IMR-90 (cell line): ENCODE results near the gene BAIAP2. TPM values are rescaled to one million over a fixed set of nuclear protein-coding genes. Genes with fewer than 3 reads are reported as not detected.
A peak's percentile ranks its signal among the peaks of the same experiment; 100 is the strongest.

Experiments used
- ATAC-seq: fragments of 200-7000 bp; cut with Tn5 transposase; 2 replicates; pipeline ENCODE4 v1.9.1; 2020; ENCODE audit warnings: low read depth, mild to moderate bottlenecking, moderate library complexity
- BruUV-seq: library from RNA; stranded (reverse); fragments of 400-500 nt; replicated peaks from 2 replicates; lab custom pipeline; 2021; lab: Mats Ljungman, UMichigan
- CTCF ChIA-PET: fragments of 300-600 bp; formaldehyde crosslinking; extraction: SDS; loops from one replicate; lab custom pipeline; 2021; ENCODE audit warnings: antibody characterized with exemption; lab: Yijun Ruan, JAX
- POLR2A ChIA-PET: fragments of 300-600 bp; sonication (Branson Sonifier 250); formaldehyde crosslinking; loops from one replicate; lab custom pipeline; 2022; ENCODE audit warnings: antibody characterized with exemption; ENCODE audit not compliant: unreplicated experiment; lab: Charles Lee
- DNase-seq: peaks from one replicate; pipeline ENCODE4 v3.0.0; 2013
- H2AFZ ChIP-seq: replicated peaks from 2 replicates; pipeline ENCODE3; 2013; ENCODE audit warnings: low read length, mild to moderate bottlenecking; ENCODE audit not compliant: poor library complexity
- H2AK5ac ChIP-seq: 2 replicates; pipeline ENCODE4 v1.6.1; 2013; ENCODE audit warnings: low read depth, low read length, inconsistent platforms
- H2AK9ac ChIP-seq: replicated peaks from 2 replicates; pipeline ENCODE3; 2013; ENCODE audit warnings: mild to moderate bottlenecking, low read depth, low read length, moderate library complexity; ENCODE audit not compliant: poor library complexity
- H2BK120ac ChIP-seq: 2 replicates; pipeline ENCODE4 v1.6.1; 2013; ENCODE audit warnings: low read depth, low read length, inconsistent platforms
- H2BK15ac ChIP-seq: 3 replicates; pipeline ENCODE4 v1.6.1; 2013; ENCODE audit warnings: low read depth, low read length, inconsistent platforms
- H2BK20ac ChIP-seq: 2 replicates; pipeline ENCODE4 v1.6.1; 2013; ENCODE audit warnings: low read depth, mild to moderate bottlenecking, inconsistent platforms, low read length, moderate library complexity
- H2BK5ac ChIP-seq: 2 replicates; pipeline ENCODE4 v1.6.1; 2013; ENCODE audit warnings: mild to moderate bottlenecking, low read depth, low read length, inconsistent platforms; ENCODE audit not compliant: poor library complexity, severe bottlenecking
- H3K14ac ChIP-seq: replicated peaks from 2 replicates; pipeline ENCODE4 v1.6.1; 2013; ENCODE audit warnings: low read depth, low read length, inconsistent platforms
- H3K18ac ChIP-seq: 2 replicates; pipeline ENCODE4 v1.6.1; 2013; ENCODE audit warnings: low read depth, low read length, control low read depth
- H3K23ac ChIP-seq: 2 replicates; pipeline ENCODE4 v1.6.1; 2013; ENCODE audit warnings: low read depth, low read length, inconsistent platforms
- H3K27ac ChIP-seq: 2 replicates; pipeline ENCODE4 v1.5.1; 2013; ENCODE audit warnings: mild to moderate bottlenecking, control low read depth, low read length; ENCODE audit not compliant: insufficient read depth
- H3K27me3 ChIP-seq: 2 replicates; pipeline ENCODE4 v1.6.1; 2013; ENCODE audit warnings: low read length; ENCODE audit not compliant: control insufficient read depth, insufficient read depth
- H3K36me3 ChIP-seq: 2 replicates; pipeline ENCODE4 v1.6.1; 2013; ENCODE audit warnings: low read length, mixed read lengths; ENCODE audit not compliant: control insufficient read depth, insufficient read depth
- H3K4ac ChIP-seq: 2 replicates; pipeline ENCODE4 v1.6.1; 2013; ENCODE audit warnings: low read depth, low read length, inconsistent platforms
- H3K4me1 ChIP-seq: 2 replicates; pipeline ENCODE4 v1.6.1; 2013; ENCODE audit warnings: low read length, mixed read lengths; ENCODE audit not compliant: control insufficient read depth, insufficient read depth
- H3K4me2 ChIP-seq: 2 replicates; pipeline ENCODE4 v1.6.1; 2013; ENCODE audit warnings: low read depth, mild to moderate bottlenecking, control low read depth, low read length, moderate library complexity
- H3K4me3 ChIP-seq: 2 replicates; pipeline ENCODE4 v1.5.1; 2013; ENCODE audit warnings: low read depth, mild to moderate bottlenecking, control low read depth, low read length, moderate library complexity; ENCODE audit not compliant: insufficient read depth
- H3K56ac ChIP-seq: 2 replicates; pipeline ENCODE4 v1.6.1; 2013; ENCODE audit warnings: low read length, inconsistent platforms; ENCODE audit not compliant: insufficient read depth; ENCODE audit errors: extremely low read depth
- H3K79me1 ChIP-seq, 2 experiments: 2 replicates each; pipeline ENCODE4 v1.6.1; 2013; ENCODE audit warnings: low read length in 2 of 2, inconsistent platforms in 1 of 2, low read depth in 1 of 2
- H3K9ac ChIP-seq: 2 replicates; pipeline ENCODE4 v1.6.1; 2013; ENCODE audit warnings: low read depth, low read length, control low read depth
- H3K9me1 ChIP-seq: 2 replicates; pipeline ENCODE4 v1.6.1; 2013; ENCODE audit warnings: low read length, inconsistent platforms; ENCODE audit not compliant: insufficient read depth
- H3K9me3 ChIP-seq: 2 replicates; pipeline ENCODE4 v1.6.1; 2013; ENCODE audit warnings: low read length; ENCODE audit not compliant: control insufficient read depth, insufficient read depth
- H4K20me1 ChIP-seq: 2 replicates; pipeline ENCODE4 v1.6.1; 2013; ENCODE audit warnings: low read length, inconsistent platforms; ENCODE audit not compliant: insufficient read depth
- H4K5ac ChIP-seq: 2 replicates; pipeline ENCODE4 v1.6.1; 2013; ENCODE audit warnings: mild to moderate bottlenecking, low read depth, low read length, control low read depth
- H4K8ac ChIP-seq, 2 experiments: 2 replicates each; pipeline ENCODE4 v1.6.1; 2013; ENCODE audit warnings: low read depth in 2 of 2, low read length in 2 of 2, control low read depth in 1 of 2, inconsistent platforms in 1 of 2
- H4K91ac ChIP-seq: 2 replicates; pipeline ENCODE4 v1.6.1; 2013; ENCODE audit warnings: low read depth, low read length, inconsistent platforms; ENCODE audit not compliant: insufficient read depth
- BHLHE40 ChIP-seq: fragments of 150-350 bp; IDR thresholded peaks from 2 replicates; pipeline ENCODE4 v1.6.1; 2016; ENCODE audit warnings: mild to moderate bottlenecking, low read depth, low read length
- CEBPB ChIP-seq: IDR thresholded peaks from 2 replicates; pipeline ENCODE4 v1.6.1; 2012; ENCODE audit warnings: low read depth, low read length, improper control_type of control experiment
- CHD1 ChIP-seq: IDR thresholded peaks from 2 replicates; pipeline ENCODE4 v1.6.1; 2012; ENCODE audit warnings: low read depth, low read length, improper control_type of control experiment
- CTCF ChIP-seq: conservative IDR thresholded peaks from 2 replicates; pipeline ENCODE4 v1.5.1; 2012; ENCODE audit warnings: mild to moderate bottlenecking, low read depth, low read length, improper control_type of control experiment
- ELK1 ChIP-seq: fragments of 150-350 bp; IDR thresholded peaks from 2 replicates; pipeline ENCODE4 v1.6.1; 2016; ENCODE audit warnings: low read depth, mild to moderate bottlenecking, low read length, moderate library complexity, borderline replicate concordance
- FOS ChIP-seq: fragments of 150-350 bp; IDR thresholded peaks from 2 replicates; pipeline ENCODE4 v1.6.1; 2016; ENCODE audit warnings: low read depth, low read length
- MAZ ChIP-seq: IDR thresholded peaks from 2 replicates; pipeline ENCODE4 v1.6.1; 2012; ENCODE audit warnings: low read depth, mild to moderate bottlenecking, low read length, improper control_type of control experiment, moderate library complexity, borderline replicate concordance
- NFE2L2 ChIP-seq: fragments of 150-350 bp; IDR thresholded peaks from 2 replicates; pipeline ENCODE4 v1.6.1; 2016; ENCODE audit warnings: low read depth, mild to moderate bottlenecking, low read length
- RAD21 ChIP-seq: IDR thresholded peaks from 2 replicates; pipeline ENCODE4 v1.6.1; 2012; ENCODE audit warnings: low read length, improper control_type of control experiment
- RCOR1 ChIP-seq: IDR thresholded peaks from 2 replicates; pipeline ENCODE4 v1.6.1; 2012; ENCODE audit warnings: mild to moderate bottlenecking, low read length, improper control_type of control experiment; ENCODE audit not compliant: insufficient replicate concordance
- RFX5 ChIP-seq: IDR thresholded peaks from 2 replicates; pipeline ENCODE4 v1.8.0; 2012; ENCODE audit warnings: low read depth, mild to moderate bottlenecking, low read length, moderate library complexity
- SMC3 ChIP-seq: fragments of 150-350 bp; IDR thresholded peaks from 2 replicates; pipeline ENCODE4 v1.6.1; 2016; ENCODE audit warnings: low read depth, mild to moderate bottlenecking, antibody characterized with exemption, low read length, moderate library complexity
- USF2 ChIP-seq: fragments of 150-350 bp; IDR thresholded peaks from 2 replicates; pipeline ENCODE4 v1.6.1; 2017; ENCODE audit warnings: mild to moderate bottlenecking, antibody characterized with exemption, low read length, low read depth
- WGBS, 2 experiments: methylation state at CpG; one replicate each; pipeline versions ENCODE4 v1.1.5 to v1.1.7; 2013; ENCODE audit warnings: missing lambda C conversion rate in 2 of 2; ENCODE audit not compliant: insufficient read length in 1 of 2; ENCODE audit errors: extremely low coverage in 2 of 2; 5-methylcytosine and 5-hydroxymethylcytosine counted together
- dilution Hi-C: fragments of 300-500 bp; cut with HindIII; formaldehyde crosslinking; loops from one replicate; pipeline ENCODE4 v1.14.3; 2018; ENCODE audit warnings: low sequenced_read_pairs; ENCODE audit not compliant: unreplicated experiment
- in situ Hi-C: fragments of 300-500 bp; cut with MboI; formaldehyde crosslinking; loops from 3 replicates; pipeline ENCODE4 v1.14.3; 2019; ENCODE audit warnings: low sequenced_read_pairs, inconsistent platforms, mixed read lengths
- intact Hi-C: fragments of 100-400 bp; cut with micrococcal nuclease; formaldehyde crosslinking; loops from 2 replicates; pipeline ENCODE4 v1.10.0; 2022
- polyA plus RNA-seq, 3 experiments: library from polyadenylated mRNA; depleted of rRNA; stranded (reverse); fragments of >200 nt; gene quantifications; 2 replicates each; pipeline ENCODE4 v1.2.3, GENCODE V29; 2012; ENCODE audit warnings: low replicate concordance in 1 of 3
- total RNA-seq: library from RNA; depleted of rRNA; stranded (reverse); fragments of >200 nt; gene quantifications from 2 replicates; pipeline ENCODE4 v1.2.3, GENCODE V29; 2012

The BAIAP2 gene
- total and polyA plus RNA-seq, 2 of the 4 experiments (the other 2 are of a cell fraction) = 18.3 to 32.6 TPM

- Histone ChIP-seq H2AK9ac (peak overlapping the region; percentile 48), H3K14ac (no peak overlapping the region), H2BK120ac (0 out of 2 replicates have a peak overlapping the region, but pooled peaks have one; percentile 8), H4K91ac (no peak overlapping the region), H3K4ac (peak overlapping the region; percentile 76; the same call in 1 of the 2 replicates), H3K18ac (no peak overlapping the region), H3K9me3 (no peaks in the 10 kb centered on the region), H2AK5ac (peak overlapping the region; percentile 59; the same call in 1 of the 2 replicates), H3K79me1 (peaks cover 3 to 73% of the 10 kb centered on the region in 2 experiments), H2BK20ac (no peak overlapping the region), H3K4me3 (no peak overlapping the region), H4K5ac (no peak overlapping the region), H3K4me1 (peaks cover 22% of the 10 kb centered on the region), H2AFZ (peak overlapping the region; percentile 88), H3K4me2 (no peak overlapping the region), H3K27ac (no peak overlapping the region), H2BK15ac (no peak overlapping the region; the same call in 2 of the 3 replicates), H3K9ac (no peak overlapping the region), H3K36me3 (no peaks in the 10 kb centered on the region), H3K23ac (no peak overlapping the region), H2BK5ac (no peak overlapping the region), H4K20me1 (peaks cover 37% of the 10 kb centered on the region), H4K8ac (peak overlapping the region in 1 of 2 experiments; percentile 78; a peak in 1 of 4 replicates), H3K56ac (no peak overlapping the region), H3K9me1 (peaks cover 34% of the 10 kb centered on the region), H3K27me3 (no peaks in the 10 kb centered on the region)
- no peak for ATAC-seq
- in situ Hi-C loops (no loop called here), dilution Hi-C loops (no loop called here), intact Hi-C loops (no loop called here)
- 85% methylated on average over 14 of the region's 38 CpGs; no CpG with 5 or more reads in 1 of the 2 experiments for WGBS, 2 experiments
- DNase-seq = no peak
- no TSS peak for BruUV-seq
- POLR2A ChIA-PET = no interaction called here
- TF ChIP-seq SMC3 = no peak
- no peak for TF ChIP-seq CTCF
- no peak for TF ChIP-seq BHLHE40
- TF ChIP-seq RFX5 = no peak
- no peak for TF ChIP-seq FOS
- no peak for TF ChIP-seq ELK1
- no peak for TF ChIP-seq RAD21
- no peak for TF ChIP-seq MAZ
- TF ChIP-seq CEBPB = no peak
- TF ChIP-seq CHD1 = no peak
- TF ChIP-seq RCOR1 = no peak
- TF ChIP-seq NFE2L2 = no peak
- TF ChIP-seq USF2 = no peak
- CTCF ChIA-PET = no interaction called here
These were observed 8.9 kb downstream of the BAIAP2 start for GRCh38 chr17:81043725-81044427.
